ENCODE results near the gene LAMC1. TPM values are rescaled to one million over a fixed set of nuclear protein-coding genes. Genes with fewer than 3 reads are reported as not detected.
A peak's percentile ranks its signal among the peaks of the same experiment; 100 is the strongest.

The LAMC1 gene
- total RNA-seq (2014; rRNA removed; shearing (Covaris generic); ENCODE audit: low replicate concordance), result 59.6 and 65.0 TPM in 2 replicates

- H3K4me3 ChIP-seq, result peak within 1 kb of the TSS; percentile 75
- H3K9me3 ChIP-seq, result no peaks in the 10 kb centered on the region
- DNase-seq, result peak; percentile 89
Observed at GRCh38 chr1:183023146-183023600, at the start of gene LAMC1. TSS of gene LAMC1 (plus strand) at chr1:183023420. CDS start at chr1:183023717, 297 bp downstream.

GRCh38 chr1:182974506-182975191 lies 48.6 kb upstream of the LAMC1 start:
- Histone ChIP-seq H3K27me3 (no peaks in the 10 kb centered on the region), H3K36me3 (no peaks in the 10 kb centered on the region), H3K4me3 (no peak overlapping the region), H3K9me3 (no peaks in the 10 kb centered on the region)
- no peak for DNase-seq

More at GRCh38 chr1:183023146-183023600, at the start of gene LAMC1:
- no peaks in the 10 kb centered on the region for H3K27me3 ChIP-seq
- peaks cover 15% of the 10 kb centered on the region for H3K36me3 ChIP-seq

DNA sequence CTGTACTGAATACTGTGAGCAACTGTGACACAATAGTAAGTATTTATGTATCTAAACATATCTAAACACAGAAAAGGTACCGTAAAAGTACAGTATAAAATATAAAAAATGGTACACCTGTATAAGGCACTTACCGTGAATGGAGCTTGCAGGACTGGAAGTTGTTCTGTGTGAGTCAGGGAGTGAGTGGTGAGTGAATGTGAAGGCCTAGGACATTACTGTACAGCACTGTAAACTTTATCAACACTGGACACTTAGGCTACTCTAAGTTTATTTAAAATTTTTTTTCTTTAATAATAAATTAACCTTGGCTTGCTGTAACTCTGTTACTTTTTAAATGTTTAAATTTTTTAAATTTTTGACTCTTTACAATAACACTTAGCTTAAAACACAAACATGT lies 45.7 kb upstream of the LAMC1 start:
- no peak for DNase-seq
- H3K4me3 ChIP-seq, result no peak overlapping the region
- no peaks in the 10 kb centered on the region for H3K36me3 ChIP-seq
- H3K9me3 ChIP-seq, result no peaks in the 10 kb centered on the region
- no peaks in the 10 kb centered on the region for H3K27me3 ChIP-seq

GRCh38 chr1:182978151-182978853 lies 44.9 kb upstream of the LAMC1 start:
- Histone ChIP-seq H3K9me3 (no peaks in the 10 kb centered on the region), H3K4me3 (no peak overlapping the region), H3K36me3 (no peaks in the 10 kb centered on the region), H3K27me3 (no peaks in the 10 kb centered on the region)
- no peak for DNase-seq

GRCh38 chr1:182984138-182984537 lies 39.1 kb upstream of the LAMC1 start:
- DNase-seq, result no peak
- Histone ChIP-seq H3K27me3 (no peaks in the 10 kb centered on the region), H3K4me3 (no peak overlapping the region), H3K9me3 (no peaks in the 10 kb centered on the region), H3K36me3 (no peaks in the 10 kb centered on the region)

DNA sequence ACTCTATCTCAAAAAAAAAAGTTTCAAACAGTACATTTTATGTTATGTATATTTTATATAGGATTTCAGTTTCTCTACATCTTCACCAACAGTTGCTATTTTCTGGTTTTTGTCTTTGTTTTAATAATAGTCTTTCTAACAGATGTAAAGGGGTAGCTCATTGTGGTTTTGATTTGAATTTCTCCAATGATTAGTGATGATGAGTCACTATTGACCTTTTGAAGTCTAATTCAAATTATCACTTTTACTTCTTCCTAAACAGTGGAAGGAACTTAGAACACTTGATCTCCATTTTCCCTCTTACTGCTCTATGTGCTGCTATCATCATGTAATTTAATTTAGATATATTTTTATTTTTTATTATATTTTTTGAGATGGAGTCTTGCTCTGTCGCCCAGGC lies 38.6 kb upstream of the LAMC1 start:
- Histone ChIP-seq H3K36me3 (no peaks in the 10 kb centered on the region), H3K27me3 (no peaks in the 10 kb centered on the region), H3K9me3 (no peaks in the 10 kb centered on the region), H3K4me3 (no peak overlapping the region)
- DNase-seq, result no peak

- DNase-seq, result no peak
- H3K9me3 ChIP-seq, result no peaks in the 10 kb centered on the region
- H3K27me3 ChIP-seq, result no peaks in the 10 kb centered on the region
- no peak overlapping the region for H3K4me3 ChIP-seq
- H3K36me3 ChIP-seq, result no peaks in the 10 kb centered on the region
Observed at GRCh38 chr1:182985876-182986275, 37.3 kb upstream of the LAMC1 start.

DNA sequence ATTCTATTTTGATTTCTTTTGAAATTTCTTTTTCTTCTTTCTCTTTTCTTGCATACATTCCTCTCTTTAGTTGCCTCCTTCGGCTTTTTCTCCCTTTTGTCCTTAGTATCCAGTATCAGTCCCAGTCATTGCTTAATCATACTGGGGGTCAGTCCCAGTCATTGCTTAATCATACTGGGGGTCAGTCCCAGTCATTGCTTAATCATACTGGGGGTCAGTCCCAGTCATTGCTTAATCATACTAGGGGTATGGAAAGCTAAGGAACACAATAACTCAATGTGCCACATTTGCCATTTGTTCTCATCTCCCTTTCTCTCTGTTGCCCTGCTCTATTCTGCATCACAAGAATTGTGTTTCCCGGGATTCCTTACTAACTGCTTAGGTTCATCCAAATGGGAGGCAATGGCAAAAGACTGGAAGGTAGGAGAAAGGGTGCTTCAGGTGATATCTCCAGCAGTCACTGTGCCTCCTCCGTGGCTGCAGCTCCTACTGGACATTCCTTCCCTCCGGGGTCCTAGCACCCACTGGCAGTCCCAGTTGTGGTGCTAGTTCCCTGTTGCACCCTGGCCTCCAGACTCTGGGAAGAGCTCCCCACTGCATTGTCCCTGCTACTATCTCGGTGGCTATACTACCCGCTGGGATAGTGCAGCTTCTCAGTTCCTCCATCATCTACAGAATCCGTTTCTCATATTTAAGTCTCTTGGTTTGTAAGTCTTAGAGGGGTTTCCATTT lies 32.6 kb upstream of the LAMC1 start:
- H3K4me3 ChIP-seq, result no peak overlapping the region
- no peaks in the 10 kb centered on the region for H3K36me3 ChIP-seq
- peak; percentile 41 for DNase-seq
- no peaks in the 10 kb centered on the region for H3K27me3 ChIP-seq
- no peaks in the 10 kb centered on the region for H3K9me3 ChIP-seq

DNA sequence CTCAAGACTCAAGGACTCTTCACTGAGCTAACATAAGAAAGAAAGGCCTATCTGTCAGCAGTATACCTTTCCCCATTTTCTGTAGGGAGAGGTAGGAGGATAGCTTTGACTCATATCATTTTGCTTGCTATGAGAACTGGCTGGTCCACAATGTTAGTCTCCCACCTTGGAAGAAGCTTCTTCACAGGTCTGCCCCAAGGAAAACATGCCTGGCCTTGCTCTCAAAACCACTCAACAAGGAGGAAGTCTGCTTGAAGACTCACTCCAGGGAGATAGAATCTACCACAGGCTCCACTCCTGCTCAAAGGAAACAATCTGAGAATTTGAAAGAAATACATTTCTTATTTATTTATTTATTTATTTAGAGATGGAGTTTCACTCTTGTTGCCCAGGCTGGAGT lies 29.5 kb upstream of the LAMC1 start:
- Histone ChIP-seq H3K9me3 (no peaks in the 10 kb centered on the region), H3K4me3 (no peak overlapping the region), H3K36me3 (no peaks in the 10 kb centered on the region), H3K27me3 (no peaks in the 10 kb centered on the region)
- DNase-seq, result no peak

DNA sequence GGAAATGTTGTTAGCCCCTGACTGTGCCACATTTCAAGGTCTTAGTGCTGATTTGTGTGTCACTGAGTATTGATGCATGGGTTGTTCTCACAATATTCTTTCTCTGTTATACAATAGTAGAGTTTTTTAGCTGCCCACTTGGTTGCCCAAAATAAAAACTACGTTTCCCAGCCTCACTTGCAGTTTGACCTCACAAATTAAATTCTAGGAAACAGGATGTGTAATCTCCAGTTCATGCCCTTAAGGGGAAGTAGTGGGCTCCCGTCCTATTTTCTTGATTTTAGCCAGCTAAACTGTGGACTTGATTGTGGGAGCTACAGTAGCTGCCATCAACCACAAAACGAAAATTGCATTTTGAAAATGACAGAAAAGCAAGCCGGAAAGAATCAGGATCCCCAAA lies 27.3 kb upstream of the LAMC1 start:
- DNase-seq, result no peak
- Histone ChIP-seq H3K27me3 (no peaks in the 10 kb centered on the region), H3K36me3 (no peaks in the 10 kb centered on the region), H3K9me3 (no peaks in the 10 kb centered on the region), H3K4me3 (no peak overlapping the region)

GRCh38 chr1:182996816-182997215 lies 26.4 kb upstream of the LAMC1 start:
- Histone ChIP-seq H3K27me3 (no peaks in the 10 kb centered on the region), H3K4me3 (no peak overlapping the region), H3K36me3 (no peaks in the 10 kb centered on the region), H3K9me3 (no peaks in the 10 kb centered on the region)
- DNase-seq, result no peak

GRCh38 chr1:182998482-182998881 lies 24.7 kb upstream of the LAMC1 start:
- H3K4me3 ChIP-seq, result no peak overlapping the region
- H3K36me3 ChIP-seq, result no peaks in the 10 kb centered on the region
- DNase-seq, result no peak
- H3K9me3 ChIP-seq, result no peaks in the 10 kb centered on the region
- H3K27me3 ChIP-seq, result no peaks in the 10 kb centered on the region

GRCh38 chr1:183000167-183000962 lies 22.9 kb upstream of the LAMC1 start:
- DNase-seq, result no peak
- H3K36me3 ChIP-seq, result no peaks in the 10 kb centered on the region
- H3K27me3 ChIP-seq, result no peaks in the 10 kb centered on the region
- H3K4me3 ChIP-seq, result no peak overlapping the region
- H3K9me3 ChIP-seq, result no peaks in the 10 kb centered on the region

DNA sequence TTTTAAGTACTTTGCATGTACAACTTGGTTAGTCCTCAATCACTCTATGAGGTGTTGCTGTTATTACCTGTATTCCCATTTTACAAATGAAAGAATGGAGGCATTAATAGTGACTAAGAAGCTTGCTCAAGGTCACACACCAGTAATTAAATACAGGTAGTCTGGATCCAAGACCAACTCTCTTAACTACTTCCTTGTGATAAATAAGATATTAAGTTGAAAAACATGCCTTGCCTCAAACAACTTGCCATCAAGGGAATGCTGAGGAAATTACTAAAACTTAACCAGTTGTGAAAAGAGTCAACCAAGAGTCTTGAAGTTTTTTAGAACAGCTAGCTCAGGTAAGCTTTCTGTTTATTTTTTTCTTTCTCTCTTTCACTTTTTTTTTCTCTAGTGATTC lies 21.0 kb upstream of the LAMC1 start:
- no peak overlapping the region for H3K4me3 ChIP-seq
- DNase-seq, result no peak

GRCh38 chr1:183002797-183003196 lies 20.4 kb upstream of the LAMC1 start:
- Histone ChIP-seq H3K9me3 (no peaks in the 10 kb centered on the region), H3K27me3 (no peaks in the 10 kb centered on the region), H3K36me3 (no peaks in the 10 kb centered on the region), H3K4me3 (no peak overlapping the region)
- no peak for DNase-seq

More for the DNA sequence above, 21.0 kb upstream of the LAMC1 start:
- Histone ChIP-seq H3K9me3 (no peaks in the 10 kb centered on the region), H3K27me3 (no peaks in the 10 kb centered on the region), H3K36me3 (no peaks in the 10 kb centered on the region)

DNA sequence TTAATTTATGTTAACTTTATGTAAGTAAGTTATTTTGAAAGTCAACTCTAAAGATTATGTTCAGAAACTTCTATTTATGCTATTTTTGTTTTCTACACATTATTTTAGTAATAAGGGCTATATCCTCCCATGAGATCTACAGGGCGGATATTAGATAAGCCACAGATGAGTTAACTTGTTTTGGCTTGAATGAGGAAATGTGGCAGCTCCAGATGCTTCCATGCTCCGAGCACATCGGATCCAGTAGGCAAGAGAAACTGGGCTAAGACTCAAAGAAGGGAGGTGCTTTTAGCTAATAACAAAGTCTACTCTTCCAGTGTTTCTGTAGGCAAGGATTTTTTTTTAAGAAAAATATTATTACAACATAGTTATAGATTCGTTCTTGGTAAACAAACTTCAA lies 20.0 kb upstream of the LAMC1 start:
- H3K27me3 ChIP-seq, result no peaks in the 10 kb centered on the region
- DNase-seq, result peak; percentile 23
- no peak overlapping the region for H3K4me3 ChIP-seq
- no peaks in the 10 kb centered on the region for H3K36me3 ChIP-seq
- H3K9me3 ChIP-seq, result no peaks in the 10 kb centered on the region

DNA sequence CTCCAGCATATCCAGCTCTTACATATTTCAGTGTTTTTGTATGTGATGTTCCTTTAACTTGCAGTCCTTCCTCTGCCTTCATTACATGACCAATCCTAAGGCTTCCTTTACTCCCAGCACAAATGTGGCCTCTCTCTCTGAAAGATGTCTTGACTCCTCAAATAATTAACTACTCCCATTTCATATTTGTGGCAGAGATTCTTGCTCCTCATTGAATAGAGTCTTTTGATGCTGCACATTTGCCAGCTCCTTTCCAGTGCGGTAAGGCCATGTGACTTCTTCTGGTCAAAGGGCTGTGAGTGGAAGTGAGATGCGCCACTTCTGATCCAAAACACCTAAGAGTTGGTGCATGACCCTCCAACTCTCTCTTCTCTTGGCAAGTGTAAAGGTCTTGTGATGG lies 19.1 kb upstream of the LAMC1 start:
- DNase-seq, result no peak
- no peaks in the 10 kb centered on the region for H3K27me3 ChIP-seq
- no peak overlapping the region for H3K4me3 ChIP-seq

More for the DNA sequence above, 19.1 kb upstream of the LAMC1 start:
- Histone ChIP-seq H3K9me3 (no peaks in the 10 kb centered on the region), H3K36me3 (no peaks in the 10 kb centered on the region)
